KBM-7 (cell line): Measurements from ENCODE around the gene KAZN.

ENCODE experiments used
- DNase-seq: peaks from one replicate; pipeline ENCODE4 v3.0.0-alpha.2; 2015
- in situ Hi-C: fragments of 300-500 bp; cut with MboI; formaldehyde crosslinking; loops from 2 replicates; pipeline ENCODE4 v1.14.3; 2020; ENCODE audit warnings: low sequenced_read_pairs, low pct_unique_long_range_greater_than_20kb, mixed read lengths

The KAZN gene

DNA sequence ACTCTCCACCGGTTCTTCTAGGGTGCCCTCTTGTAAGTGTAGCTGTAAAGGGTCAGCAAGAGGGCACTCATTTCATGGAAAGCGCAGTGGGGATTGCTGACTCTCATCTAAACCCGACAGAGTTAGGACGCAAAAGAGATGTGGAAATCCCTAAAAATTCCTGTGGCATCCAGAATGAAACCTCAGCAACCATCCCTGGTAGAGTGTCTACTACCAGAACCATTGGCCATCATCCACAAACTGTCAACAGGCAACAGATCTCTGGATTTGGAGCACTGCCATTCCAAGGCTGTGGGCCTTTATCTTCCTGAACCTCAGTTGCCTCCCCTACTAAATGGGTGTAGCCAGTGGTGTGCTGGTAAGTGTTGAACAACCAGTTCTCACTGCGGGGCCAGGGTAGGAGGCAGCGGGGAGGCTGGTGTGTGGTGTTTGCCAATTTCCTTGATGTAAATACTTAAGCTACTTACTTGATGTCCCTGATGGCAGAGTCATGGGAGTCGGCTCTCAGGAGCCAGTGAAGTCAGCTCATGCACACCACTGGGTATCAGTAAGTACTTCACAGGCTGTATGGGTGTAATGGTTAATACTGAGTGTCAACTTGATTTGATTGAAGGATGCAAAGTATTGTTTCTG is 195.8 kb downstream of the KAZN start:
- in situ Hi-C loops: no loop called here
- no peak for DNase-seq

DNA sequence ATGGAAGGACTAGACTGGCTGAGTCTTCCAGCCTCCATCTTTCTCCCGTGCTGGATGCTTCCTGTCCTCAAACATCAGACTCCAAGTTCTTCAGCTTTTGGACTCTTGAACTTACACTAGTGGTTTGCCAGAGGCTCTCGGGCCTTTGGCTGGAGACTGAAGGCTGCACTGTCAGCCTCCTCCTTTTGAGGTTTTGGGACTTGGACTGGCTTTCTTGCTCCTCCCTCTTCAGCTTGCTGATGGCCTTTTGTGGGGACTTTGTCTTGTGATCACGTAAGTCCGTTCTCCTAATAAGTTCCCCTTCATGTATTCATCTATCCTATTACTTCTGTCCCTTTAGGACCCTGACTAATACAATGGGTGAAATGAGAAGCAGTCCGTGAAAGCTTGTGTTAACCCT is 196.4 kb downstream of the KAZN start:
- no peak for DNase-seq
- in situ Hi-C loops: no loop called here

DNA sequence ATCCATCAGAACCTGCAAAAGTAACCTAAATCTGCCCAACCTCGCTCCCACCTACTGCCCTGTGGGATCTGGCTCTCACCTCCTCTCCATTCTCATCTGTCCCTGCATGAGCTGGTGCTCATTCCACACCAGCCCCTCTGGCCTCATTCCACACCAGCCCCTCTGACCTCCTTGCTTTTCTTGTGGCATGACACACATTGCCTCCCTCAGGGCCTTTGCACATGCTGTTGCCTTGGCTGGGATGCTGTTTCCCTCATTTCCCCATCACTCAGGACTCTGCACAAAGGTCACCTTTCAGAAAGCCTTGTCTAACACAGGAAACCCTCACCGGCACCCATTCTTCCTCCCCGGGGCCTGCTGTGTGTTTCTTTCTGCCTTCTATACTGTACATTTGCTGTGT is 197.1 kb downstream of the KAZN start:
- no peak for DNase-seq
- in situ Hi-C loops: no loop called here

DNA sequence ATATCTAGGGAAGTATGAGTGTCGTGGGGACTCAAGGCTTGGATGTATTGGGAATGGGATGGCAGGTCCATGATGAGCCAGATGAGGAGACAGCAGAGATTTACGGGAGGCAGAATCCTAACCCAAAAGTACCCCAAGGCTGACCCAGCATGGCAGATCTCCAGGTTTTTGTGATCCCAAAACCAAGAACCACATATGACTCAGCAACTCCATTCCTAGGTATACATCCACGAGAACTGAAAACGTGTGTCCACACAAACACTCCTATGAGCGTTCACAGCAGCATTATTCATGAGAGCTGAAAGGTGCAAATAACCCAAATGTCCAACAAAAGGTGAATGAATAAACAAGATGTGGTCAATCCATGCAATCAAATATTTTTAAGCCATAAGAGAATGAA is 201.5 kb downstream of the KAZN start:
- no peak for DNase-seq
- in situ Hi-C loops: loop anchor here (25.0 kb wide), 1 partner anchor 238 kb away; no protein-coding TSS in a partner anchor

DNA sequence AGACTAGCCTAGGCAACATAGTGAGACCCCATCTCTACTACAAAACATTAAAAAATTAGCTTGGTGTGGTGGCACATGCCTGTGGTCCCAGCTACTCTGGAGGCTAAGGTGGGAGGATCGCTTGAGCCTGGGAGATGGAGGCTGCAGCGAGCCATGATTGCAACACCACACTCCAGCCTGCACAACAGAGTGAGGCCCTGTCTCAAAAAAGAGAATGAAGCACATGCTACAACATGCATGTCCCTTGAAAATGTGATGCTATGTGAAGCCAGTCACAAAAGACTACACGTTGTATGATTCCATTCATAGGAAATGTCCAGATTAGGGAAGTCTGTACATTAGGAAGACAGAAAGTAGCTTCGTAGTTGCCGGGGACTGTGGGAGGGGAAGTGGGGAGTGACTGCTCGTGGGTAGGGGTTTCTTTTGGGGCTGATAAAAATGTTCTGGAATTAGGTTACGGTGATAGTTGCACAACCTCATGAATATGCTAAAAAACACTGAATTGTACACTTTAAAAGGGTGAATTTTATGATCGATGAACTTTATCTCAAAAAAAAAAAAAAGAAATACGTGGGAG is 202.1 kb downstream of the KAZN start:
- in situ Hi-C loops: loop anchor here (25.0 kb wide), 1 partner anchor 238 kb away; no protein-coding TSS in a partner anchor
- no peak for DNase-seq

DNA sequence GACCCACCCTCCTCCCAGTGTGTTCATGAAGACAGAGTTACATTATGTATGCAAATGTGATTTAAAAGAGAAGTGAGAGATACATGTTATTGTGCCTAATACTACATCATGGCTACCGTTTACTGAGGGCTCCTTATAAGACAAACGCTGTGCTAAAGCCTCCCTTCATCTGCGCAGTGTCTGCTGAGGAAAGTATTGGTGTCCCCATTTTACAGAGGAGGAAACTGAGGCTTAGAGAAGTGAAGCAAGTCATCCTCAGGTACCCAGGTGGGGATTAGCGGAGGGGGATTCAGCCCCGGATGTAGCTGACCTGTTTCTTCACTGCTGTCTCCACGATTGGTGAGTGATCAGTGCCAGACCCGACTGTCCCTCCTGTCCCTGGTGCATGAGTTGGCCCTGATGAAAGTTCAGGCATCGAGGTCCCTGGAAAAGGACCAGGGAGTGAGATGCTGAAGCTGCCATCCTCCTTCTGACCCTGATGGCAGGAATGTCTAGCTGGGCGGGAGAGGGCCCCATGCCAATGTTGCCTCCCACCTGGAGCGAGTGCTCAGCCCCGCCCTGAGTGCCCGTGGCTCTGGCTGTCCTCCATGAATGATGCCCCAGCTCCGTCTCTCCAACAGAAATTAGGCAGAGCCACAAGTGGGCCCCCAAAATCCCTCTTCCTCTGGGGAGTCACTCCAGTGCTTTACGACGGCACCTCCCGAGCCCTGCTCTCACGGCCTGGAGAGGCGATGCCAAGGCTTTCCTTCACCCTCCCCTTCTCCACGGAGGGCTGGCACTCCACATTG is 204.7 kb downstream of the KAZN start:
- no peak for DNase-seq
- in situ Hi-C loops: loop anchor here (25.0 kb wide), 1 partner anchor 241 kb away; no protein-coding TSS in a partner anchor

DNA sequence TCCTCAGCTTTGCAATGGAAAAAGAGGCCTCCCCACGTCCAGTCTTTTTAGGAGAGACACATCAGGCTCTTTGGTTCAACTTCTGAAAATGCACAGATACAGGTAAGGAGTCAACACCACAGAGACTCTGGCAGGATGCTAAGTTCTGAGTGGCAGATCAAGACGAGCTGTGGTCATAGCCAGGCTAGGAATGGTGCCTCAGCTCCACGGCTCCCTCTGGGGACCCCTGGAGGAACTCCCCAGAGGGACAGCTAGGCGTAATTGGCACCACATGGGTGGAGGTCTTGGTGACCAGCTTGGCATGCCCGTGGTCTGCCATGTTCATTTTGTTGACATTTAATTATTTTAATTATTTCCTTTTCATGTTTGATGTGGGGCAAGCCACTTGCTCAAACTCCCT is 206.1 kb downstream of the KAZN start:
- in situ Hi-C loops: loop anchor here (25.0 kb wide), 1 partner anchor 242 kb away; no protein-coding TSS in a partner anchor
- DNase-seq: peak; percentile 34

DNA sequence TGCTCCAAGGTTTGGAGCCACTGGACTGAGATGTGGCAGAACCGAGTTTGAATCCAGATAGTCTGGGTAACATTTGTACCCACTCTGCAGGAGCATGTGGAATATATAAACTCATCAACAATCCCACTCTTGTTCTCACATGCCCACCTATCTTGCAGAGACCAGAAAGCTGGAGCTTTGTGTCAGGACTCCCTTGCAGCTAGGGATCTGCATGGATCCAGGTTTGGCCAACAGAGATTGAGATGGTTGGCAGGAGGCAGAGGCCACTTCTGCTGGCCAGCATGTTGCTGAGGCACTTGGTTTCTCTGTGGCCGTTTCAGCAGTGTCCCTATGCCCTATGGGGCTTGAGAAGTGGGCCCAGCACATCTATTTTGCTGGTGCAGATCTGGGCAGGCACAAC is 208.3 kb downstream of the KAZN start:
- in situ Hi-C loops: loop anchor here (25.0 kb wide), 1 partner anchor 244 kb away; no protein-coding TSS in a partner anchor

DNA sequence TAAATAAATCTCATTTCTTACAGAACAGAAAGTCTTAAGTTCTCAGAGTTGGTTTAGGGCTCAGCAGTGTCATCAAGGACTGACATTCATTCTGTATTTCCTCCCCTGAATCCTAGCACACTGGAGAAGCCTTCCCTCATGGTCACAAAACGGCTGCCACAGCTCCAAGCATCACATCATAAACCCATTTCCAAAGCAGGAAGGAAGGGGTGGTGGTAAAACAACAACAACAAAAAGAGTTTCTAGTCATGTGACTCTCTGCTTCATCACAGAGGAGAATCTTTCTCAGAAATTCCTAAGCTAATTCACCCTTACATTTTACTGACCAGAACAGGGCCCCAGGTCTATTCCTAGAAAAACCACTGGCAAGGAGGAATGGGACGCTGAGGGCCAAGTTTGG is 210.3 kb downstream of the KAZN start:
- in situ Hi-C loops: loop anchor here (25.0 kb wide), 1 partner anchor 246 kb away; no protein-coding TSS in a partner anchor
- DNase-seq: no peak

More for the DNA sequence above, 208.3 kb downstream of the KAZN start:
- DNase-seq: no peak

DNA sequence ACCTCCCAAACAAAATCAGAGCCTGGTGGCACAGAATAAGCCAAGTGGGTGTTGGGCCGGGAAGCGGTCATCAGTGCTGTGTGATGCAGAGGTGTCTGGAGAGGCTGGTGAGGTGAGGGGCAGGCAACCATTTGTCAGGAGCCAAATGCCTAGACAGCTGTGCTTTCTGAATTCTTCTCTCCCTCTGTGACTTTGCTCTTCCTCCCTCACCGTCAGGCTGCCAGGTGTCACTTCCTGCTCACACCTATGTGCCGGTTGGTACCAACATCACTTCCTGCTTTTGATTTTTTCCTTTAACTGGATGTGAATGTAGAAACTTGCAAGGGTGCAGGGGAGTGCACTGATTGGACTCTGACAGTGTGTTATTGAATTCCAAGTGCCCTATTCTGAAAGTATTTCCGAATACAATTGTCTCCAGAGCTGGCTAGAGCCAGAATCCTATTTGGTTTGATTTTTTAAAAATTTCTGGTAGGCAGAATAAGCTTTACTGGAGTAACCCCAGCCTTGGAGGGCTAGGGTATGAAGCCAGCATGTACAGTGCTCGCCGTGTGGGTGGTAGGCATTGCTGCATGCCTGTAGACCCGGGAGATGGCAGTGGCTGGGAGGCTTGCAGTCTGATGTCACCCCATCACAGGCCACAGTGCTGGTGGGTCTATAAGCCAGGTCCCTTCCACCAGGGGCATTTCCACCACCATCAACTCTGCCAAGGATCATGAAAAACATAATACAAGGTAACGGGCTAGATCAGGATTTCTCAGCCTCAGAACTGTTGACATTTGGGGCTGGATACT is 210.9 kb downstream of the KAZN start:
- DNase-seq: no peak
- in situ Hi-C loops: loop anchor here (25.0 kb wide), 1 partner anchor 247 kb away; no protein-coding TSS in a partner anchor

DNA sequence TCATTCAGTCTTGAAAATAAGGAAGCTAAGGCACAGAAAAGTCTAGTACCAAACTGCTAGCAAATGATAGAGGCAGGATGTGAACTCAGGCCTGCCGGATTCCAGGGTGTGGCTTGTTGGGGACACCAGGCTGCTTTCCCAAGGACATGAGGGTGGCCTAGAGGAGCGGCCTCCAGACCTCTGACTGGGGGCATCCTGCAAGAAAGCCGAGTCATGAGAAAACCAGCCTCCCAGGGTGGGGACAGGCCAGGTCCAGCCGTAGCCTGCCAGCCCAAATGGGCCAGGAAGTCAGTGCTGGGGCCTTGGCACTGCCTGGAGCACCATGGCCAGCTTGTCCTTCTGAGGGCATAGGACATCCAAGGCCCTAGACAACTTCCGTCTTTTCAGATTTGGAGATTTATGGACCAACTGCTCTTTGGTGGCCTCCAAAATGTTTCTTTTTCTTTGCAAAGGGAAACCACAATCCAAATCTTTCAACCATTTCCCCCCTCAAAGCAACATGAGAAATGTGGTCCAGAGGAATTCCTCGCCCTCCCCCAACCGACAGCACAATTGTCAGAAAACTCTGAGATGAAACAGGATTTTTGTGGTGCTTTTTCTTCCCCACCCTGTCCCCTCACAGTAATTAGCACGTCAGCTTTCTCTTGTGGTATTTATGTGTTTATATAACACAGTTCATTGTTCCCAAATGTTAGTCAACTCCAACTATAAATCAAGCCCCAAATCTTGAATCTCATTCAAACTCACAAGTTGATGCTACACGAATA is 212.3 kb downstream of the KAZN start:
- peak; percentile 60 for DNase-seq
- in situ Hi-C loops: loop anchor here (25.0 kb wide), 1 partner anchor 248 kb away; no protein-coding TSS in a partner anchor

DNA sequence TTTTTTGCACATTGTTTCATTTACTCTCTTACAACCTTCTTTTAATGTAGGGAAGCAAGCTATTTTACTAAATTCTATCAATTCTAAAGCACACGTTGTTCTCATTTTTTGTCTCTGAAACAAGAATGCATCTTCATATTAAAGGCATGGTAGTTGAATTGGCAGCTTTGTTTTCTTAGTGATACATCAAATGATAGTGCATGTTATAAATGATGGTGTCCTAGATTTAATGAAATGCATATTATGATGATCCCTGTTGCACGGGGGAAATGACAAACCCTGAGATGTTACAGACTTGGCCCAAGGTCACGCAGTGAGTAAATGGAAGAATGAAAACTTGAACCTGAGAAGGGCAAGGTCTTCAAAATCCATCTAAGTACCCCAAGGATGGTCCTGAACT is 213.1 kb downstream of the KAZN start:
- in situ Hi-C loops: loop anchor here (25.0 kb wide), 1 partner anchor 249 kb away; no protein-coding TSS in a partner anchor
- DNase-seq: no peak

DNA sequence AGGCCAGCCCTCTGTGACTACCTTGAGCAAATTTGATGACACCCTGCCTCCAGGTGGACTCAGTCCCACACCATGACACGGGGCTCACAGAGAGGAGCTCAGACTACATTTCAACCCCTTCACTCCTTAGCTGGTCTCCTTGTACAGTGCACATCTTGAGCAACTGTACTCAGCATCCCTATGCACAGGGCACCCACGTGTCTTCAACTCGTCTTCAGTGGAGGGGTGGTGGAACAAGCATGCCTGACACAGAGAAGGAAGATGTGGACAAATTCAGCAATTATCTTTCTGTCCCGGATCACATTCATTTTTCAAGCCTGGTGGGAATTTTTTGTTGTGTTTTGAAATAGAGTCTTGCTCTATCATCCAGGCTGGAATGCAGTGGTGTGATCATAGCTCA is 213.7 kb downstream of the KAZN start:
- in situ Hi-C loops: loop anchor here (25.0 kb wide), 1 partner anchor 250 kb away; no protein-coding TSS in a partner anchor
- DNase-seq: no peak

DNA sequence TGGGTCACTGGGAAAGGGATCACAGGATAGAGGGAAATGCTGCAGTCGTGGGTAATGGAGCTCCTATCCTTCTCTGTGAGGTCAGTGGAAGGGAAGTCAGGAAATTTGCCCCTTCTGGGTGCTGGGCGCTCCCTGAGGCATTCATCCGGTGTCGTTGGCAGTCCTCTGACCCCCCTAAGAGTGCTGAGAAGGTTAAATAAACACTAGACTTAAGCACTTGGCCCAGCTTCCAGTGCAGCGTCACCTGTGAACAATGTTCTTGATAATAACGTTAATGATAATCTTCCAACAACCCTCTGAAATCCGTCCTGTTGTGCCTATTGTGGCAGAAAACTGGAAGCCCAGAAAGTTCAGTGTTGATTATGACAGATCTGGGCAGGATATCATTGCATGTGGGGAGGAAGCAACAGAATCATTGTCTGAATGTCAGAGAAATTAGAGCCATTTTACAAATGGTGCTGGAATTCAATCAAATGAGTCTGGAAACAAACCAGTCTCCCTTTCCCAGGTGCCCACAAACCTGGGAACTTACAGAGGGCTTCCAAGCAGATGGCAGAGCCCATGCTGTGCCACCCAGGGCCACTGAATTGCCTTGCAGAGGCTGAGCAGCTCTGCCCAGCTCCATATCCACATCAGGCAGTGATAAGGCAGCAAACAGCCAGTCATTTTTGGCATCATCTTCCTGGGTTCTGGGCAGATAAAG is 216.8 kb downstream of the KAZN start:
- in situ Hi-C loops: loop anchor here (25.0 kb wide), 1 partner anchor 253 kb away; no protein-coding TSS in a partner anchor
- no peak for DNase-seq

DNA sequence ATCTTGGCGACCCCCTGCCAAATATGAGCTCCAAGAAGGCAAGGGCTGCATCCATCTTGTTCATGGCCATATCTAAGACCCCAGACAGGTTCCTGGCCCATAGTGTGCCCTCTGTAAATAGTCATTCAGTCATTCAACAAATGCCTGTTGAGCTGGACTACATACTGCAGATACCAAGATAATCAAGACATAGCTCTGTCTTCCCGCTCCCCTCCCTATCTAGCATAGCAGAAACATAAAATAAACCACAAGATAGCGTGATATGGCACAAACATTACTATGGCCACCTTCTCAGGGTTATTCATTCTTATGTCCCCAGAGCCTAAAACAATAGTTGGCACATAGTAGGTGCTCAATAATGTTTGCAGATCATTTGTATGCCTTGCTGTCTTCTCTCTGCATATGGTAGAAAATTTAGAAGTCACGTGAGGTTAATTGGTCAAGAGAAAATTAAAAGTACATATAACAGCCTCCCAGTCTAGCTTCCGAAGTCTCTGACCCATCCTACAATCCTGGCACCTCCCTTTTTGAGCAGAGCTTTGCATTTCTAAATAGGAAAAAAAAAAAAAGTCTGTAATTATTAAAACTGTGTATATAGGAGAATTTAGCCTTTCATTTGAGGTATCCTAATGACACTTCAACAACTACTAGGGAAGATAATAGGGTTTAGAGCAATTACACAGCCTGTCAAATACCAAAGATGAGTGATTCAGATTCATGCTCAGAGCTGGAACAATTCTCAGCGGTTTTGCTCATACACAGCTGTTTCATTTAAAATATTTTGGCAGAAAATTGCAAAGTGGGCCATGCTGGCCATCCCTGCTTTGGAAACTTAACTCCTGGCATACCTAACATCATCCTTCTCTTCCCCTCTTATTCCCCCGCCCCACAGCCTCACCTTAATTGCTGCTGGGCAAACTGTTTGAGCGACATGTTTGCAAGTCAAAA is 219.0 kb downstream of the KAZN start:
- in situ Hi-C loops: loop anchor here (25.0 kb wide), 1 partner anchor 255 kb away; no protein-coding TSS in a partner anchor
- no peak for DNase-seq

DNA sequence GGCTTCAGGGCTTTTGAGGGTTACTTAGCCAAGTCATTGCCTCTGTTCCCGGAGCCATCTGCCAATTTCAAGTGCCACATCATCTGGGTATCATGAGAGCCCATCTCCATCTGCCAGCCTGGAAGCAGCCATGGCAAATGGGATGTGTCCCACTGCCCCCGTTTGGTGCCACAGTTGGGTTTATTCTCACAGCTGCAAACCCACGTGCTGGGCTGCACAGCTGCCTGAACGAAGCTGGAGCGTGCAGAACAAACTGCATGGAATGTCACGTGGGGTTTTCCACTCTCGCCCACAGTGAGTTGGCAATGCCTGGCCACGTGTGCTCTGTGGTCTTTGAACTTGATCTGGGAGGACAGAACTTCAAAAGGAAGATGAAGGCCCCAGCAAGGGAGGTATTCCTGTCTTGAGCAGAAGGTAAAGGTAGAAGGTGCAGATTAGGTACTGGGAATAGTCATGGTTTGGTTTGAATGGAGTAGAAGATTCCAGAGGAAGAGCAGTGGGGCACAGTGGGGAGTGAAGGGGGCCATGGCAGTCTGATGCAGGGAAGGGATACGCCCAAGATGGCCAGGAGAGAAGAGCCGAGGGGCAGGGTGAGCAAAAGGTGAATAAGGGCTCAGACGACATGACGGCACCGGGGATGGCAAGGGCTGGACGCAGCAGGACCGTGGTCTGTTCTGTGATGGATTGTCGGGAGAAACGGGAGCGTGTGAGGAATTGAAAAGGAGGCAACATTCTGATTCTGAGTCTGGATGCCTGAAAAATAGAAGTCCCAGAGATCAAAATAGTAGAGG is 222.0 kb downstream of the KAZN start:
- in situ Hi-C loops: loop anchor here (25.0 kb wide), 1 partner anchor 258 kb away; no protein-coding TSS in a partner anchor
- DNase-seq: no peak
